Smooth muscle cell of the coronary artery (primary cell): ENCODE data around the gene NXPE4. TPM values are rescaled to one million over a fixed set of nuclear protein-coding genes. Genes with fewer than 3 reads are reported as not detected.

Source experiments
- total RNA-seq: library from RNA; depleted of rRNA; stranded (reverse); fragments of >200 nt; gene quantifications from 2 replicates; pipeline ENCODE4 v1.2.3, GENCODE V29; 2014; ENCODE audit warnings: low replicate concordance

Gene NXPE4
- not detected in 2 replicates for total RNA-seq

DNA sequence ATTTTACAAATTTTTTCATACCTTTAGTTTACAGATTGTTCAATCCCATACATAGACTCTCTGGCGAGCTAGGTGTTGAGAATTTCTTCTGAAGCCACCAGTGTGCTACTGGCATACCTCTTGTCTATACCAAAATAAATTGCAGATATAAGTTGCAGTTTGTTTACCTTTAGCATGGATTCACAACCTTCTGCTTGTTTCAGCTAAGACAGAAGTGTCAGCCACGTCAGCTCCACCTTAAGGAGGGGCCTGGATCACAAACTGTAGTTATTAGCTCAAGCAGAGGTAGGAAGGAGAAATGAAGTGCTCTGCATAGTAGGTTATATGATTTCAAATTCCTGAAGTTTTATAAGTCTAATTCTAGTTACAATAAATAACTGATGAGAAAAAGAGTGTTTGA, at the start of gene NXPE4:
TSS of gene NXPE4 (minus strand) at position 216 of the 400 bp plus-strand sequence. CDS start 1,027 bp downstream, outside the sequence.

DNA sequence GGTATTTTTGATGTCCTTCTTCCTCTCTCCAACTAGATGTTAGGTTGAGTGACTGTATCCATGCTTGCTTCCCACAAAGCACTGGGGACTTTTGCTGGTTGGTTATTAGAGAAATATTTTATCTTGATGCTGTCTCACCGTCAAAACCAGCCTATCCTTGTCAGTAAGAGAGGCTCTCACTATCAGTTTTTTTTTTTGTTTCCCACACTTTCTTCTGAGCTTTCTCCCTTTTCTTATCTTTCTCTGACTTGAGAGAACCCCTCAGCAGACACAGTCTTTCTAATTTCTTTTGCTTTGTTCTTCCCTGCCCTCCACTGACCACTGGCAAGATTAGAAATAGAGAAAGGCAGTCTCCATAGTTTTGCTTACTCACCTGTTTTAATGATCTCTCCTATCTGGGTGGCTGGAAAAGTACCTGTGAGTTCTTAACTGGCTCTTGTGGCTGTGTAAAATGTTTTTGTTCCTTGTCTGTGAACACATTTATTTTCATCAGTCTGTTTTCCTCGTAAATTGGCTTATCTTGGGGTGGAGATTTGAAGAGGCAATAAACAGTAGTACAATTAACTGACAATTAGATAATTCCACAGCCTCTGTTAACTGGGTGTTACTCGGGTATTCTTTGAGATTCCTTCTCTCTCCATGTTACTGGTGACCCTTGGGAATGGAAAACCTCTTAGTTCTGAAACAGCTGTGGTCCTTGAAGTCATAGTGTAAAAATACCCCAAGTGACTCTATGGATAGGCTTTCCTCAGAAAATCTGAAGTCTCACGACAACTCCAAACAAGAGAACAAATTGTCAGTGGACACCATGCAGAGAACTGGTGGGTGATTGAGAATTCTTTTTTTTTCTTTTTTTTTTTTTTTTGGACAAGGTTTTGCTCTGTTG, 35.9 kb downstream of the NXPE4 start, which contains the start of gene NXPE1:
TSS of gene NXPE1 (minus strand) at position 457 of the 886 bp plus-strand sequence. CDS start 8,680 bp downstream, outside the sequence.

Other genes starting within 250 kb of the NXPE4 start
- gene C11orf71, start 195.3 kb downstream of the NXPE4 start, total RNA-seq, result 6.8 and 8.3 TPM in 2 replicates
- 71.7 and 74.3 TPM in 2 replicates for gene RBM7, start 195.1 kb downstream of the NXPE4 start, total RNA-seq
- 294 and 452 TPM in 2 replicates for gene REXO2, start 156.3 kb downstream of the NXPE4 start, total RNA-seq
- not detected in 2 replicates for gene NXPE1, start 35.9 kb downstream of the NXPE4 start, total RNA-seq
- 0.08 TPM in 1 of 2 replicates, not detected in the other for gene NXPE2, start 82.7 kb upstream of the NXPE4 start, total RNA-seq